ENCODE measurements around the gene ASCC1.

DNA sequence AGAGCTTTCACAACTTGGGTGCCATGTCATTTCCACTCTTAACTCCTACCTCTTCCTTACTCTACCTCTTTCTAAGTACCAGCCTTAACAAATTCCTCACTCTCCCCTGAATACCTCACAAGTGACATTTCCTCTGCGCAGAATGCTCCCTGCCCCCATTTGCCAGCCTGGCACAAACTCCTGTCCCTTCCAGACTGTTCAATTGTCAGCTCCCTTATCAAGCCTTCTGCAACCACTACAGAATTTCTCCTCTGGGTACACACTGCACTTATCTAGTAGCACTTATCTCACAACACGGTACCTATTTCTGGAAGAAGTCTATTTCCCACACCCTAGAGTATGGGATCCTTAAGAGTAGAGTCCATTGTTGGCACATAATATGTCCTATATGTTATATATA is 39.4 kb downstream of the ASCC1 start:
- TF ChIP-seq, protein P1, sequence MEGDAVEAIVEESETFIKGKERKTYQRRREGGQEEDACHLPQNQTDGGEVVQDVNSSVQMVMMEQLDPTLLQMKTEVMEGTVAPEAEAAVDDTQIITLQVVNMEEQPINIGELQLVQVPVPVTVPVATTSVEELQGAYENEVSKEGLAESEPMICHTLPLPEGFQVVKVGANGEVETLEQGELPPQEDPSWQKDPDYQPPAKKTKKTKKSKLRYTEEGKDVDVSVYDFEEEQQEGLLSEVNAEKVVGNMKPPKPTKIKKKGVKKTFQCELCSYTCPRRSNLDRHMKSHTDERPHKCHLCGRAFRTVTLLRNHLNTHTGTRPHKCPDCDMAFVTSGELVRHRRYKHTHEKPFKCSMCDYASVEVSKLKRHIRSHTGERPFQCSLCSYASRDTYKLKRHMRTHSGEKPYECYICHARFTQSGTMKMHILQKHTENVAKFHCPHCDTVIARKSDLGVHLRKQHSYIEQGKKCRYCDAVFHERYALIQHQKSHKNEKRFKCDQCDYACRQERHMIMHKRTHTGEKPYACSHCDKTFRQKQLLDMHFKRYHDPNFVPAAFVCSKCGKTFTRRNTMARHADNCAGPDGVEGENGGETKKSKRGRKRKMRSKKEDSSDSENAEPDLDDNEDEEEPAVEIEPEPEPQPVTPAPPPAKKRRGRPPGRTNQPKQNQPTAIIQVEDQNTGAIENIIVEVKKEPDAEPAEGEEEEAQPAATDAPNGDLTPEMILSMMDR (IDR thresholded peaks at IDR 0.05), result no peak
- TF ChIP-seq POLR2AphosphoS5 (IDR thresholded peaks at IDR 0.05; ENCODE audit: insufficient read depth in 1 of 2, low read depth in 1 of 2) (no peak), POLR2A (IDR thresholded peaks at IDR 0.05) (no peak)
